Stomach (tissue), 4 donors: ENCODE results near the gene PTPN4.

Experiments used
- CTCF ChIP-seq, 7 experiments: fragments of 450-650 bp in 4 of 7; fragments of 200-600 bp in 3 of 7; sonication (generic) in 3 of 7; IDR thresholded peaks; one replicate each; pipeline ENCODE4 v1.5.1; 2016 to 2019; ENCODE audit warnings: antibody characterized with exemption in 7 of 7, control low read depth in 2 of 7, mild to moderate bottlenecking in 1 of 7
- POLR2A ChIP-seq, 4 donors: fragments of 450-650 bp; IDR thresholded peaks; one replicate each; pipeline ENCODE4 v1.6.1; 2016; ENCODE audit warnings: antibody characterized with exemption in 4 of 4, control low read depth in 2 of 4, mild to moderate bottlenecking in 1 of 4, moderate library complexity in 1 of 4

- TF ChIP-seq CTCF (IDR thresholded peaks at IDR 0.05) (no peak), POLR2A (IDR thresholded peaks at IDR 0.05) (no peak)
Observed at GRCh38 chr2:119730671-119731177, 29.0 kb upstream of the PTPN4 start.
